ENCODE results near the gene KRTAP1-5.

KRTAP1-5 gene

GRCh38 chr17:40996829-40997228 lies 30.2 kb downstream of the KRTAP1-5 start:
- Histone ChIP-seq H3K4me3 (replicated peaks; ENCODE audit: low read depth, low read length) (no peak overlapping the region), H3K36me3 (ENCODE audit: control insufficient read depth, insufficient read depth, low read length) (no peaks in the 10 kb centered on the region), H3K27me3 (replicated peaks; ENCODE audit: control insufficient read depth, insufficient read depth, low read length) (no peaks in the 10 kb centered on the region)
- no peak for DNase-seq (ENCODE audit: extremely low read depth, insufficient read length)
- no peak for TF ChIP-seq CTCF (IDR thresholded peaks at IDR 0.05; ENCODE audit: insufficient read depth, low read length, poor library complexity, severe bottlenecking)

GRCh38 chr17:40995116-40995515 lies 31.9 kb downstream of the KRTAP1-5 start:
- TF ChIP-seq CTCF (IDR thresholded peaks at IDR 0.05; ENCODE audit: insufficient read depth, low read length, poor library complexity, severe bottlenecking), result no peak

GRCh38 chr17:40993839-40994238 lies 33.2 kb downstream of the KRTAP1-5 start, which contains the start of gene KRTAP3-3:
Gene KRTAP3-3, minus strand, starts transcription at chr17:40994164. Its CDS starts 67 bp downstream, at chr17:40994097.
- Histone ChIP-seq H3K27me3 (replicated peaks; ENCODE audit: control insufficient read depth, insufficient read depth, low read length) (no peaks in the 10 kb centered on the region), H3K4me3 (replicated peaks; ENCODE audit: low read depth, low read length) (no peak within 1 kb of the TSS), H3K36me3 (ENCODE audit: control insufficient read depth, insufficient read depth, low read length) (no peaks in the 10 kb centered on the region)
- TF ChIP-seq CTCF (IDR thresholded peaks at IDR 0.05; ENCODE audit: insufficient read depth, low read length, poor library complexity, severe bottlenecking), result no peak
- no peak for DNase-seq (ENCODE audit: extremely low read depth, insufficient read length)

More at GRCh38 chr17:40995116-40995515, 31.9 kb downstream of the KRTAP1-5 start:
- no peaks in the 10 kb centered on the region for H3K27me3 ChIP-seq (replicated peaks; ENCODE audit: control insufficient read depth, insufficient read depth, low read length)
- no peak for DNase-seq (ENCODE audit: extremely low read depth, insufficient read length)
- no peak overlapping the region for H3K4me3 ChIP-seq (replicated peaks; ENCODE audit: low read depth, low read length)
- no peaks in the 10 kb centered on the region for H3K36me3 ChIP-seq (ENCODE audit: control insufficient read depth, insufficient read depth, low read length)

- TF ChIP-seq CTCF (IDR thresholded peaks at IDR 0.05; ENCODE audit: insufficient read depth, low read length, poor library complexity, severe bottlenecking), result no peak
- Histone ChIP-seq H3K27me3 (replicated peaks; ENCODE audit: control insufficient read depth, insufficient read depth, low read length) (no peaks in the 10 kb centered on the region), H3K36me3 (ENCODE audit: control insufficient read depth, insufficient read depth, low read length) (no peaks in the 10 kb centered on the region), H3K4me3 (replicated peaks; ENCODE audit: low read depth, low read length) (no peak overlapping the region)
- DNase-seq (ENCODE audit: extremely low read depth, insufficient read length), result no peak
Observed at GRCh38 chr17:40993084-40993483, 33.9 kb downstream of the KRTAP1-5 start.

GRCh38 chr17:40992666-40993065 lies 34.3 kb downstream of the KRTAP1-5 start:
- Histone ChIP-seq H3K27me3 (replicated peaks; ENCODE audit: control insufficient read depth, insufficient read depth, low read length) (no peaks in the 10 kb centered on the region), H3K4me3 (replicated peaks; ENCODE audit: low read depth, low read length) (no peak overlapping the region), H3K36me3 (ENCODE audit: control insufficient read depth, insufficient read depth, low read length) (no peaks in the 10 kb centered on the region)
- no peak for TF ChIP-seq CTCF (IDR thresholded peaks at IDR 0.05; ENCODE audit: insufficient read depth, low read length, poor library complexity, severe bottlenecking)
- no peak for DNase-seq (ENCODE audit: extremely low read depth, insufficient read length)

GRCh38 chr17:40986920-40987319 lies 40.1 kb downstream of the KRTAP1-5 start:
- H3K4me3 ChIP-seq (replicated peaks; ENCODE audit: low read depth, low read length), result no peak overlapping the region
- DNase-seq (ENCODE audit: extremely low read depth, insufficient read length), result no peak

More at GRCh38 chr17:40986920-40987319, 40.1 kb downstream of the KRTAP1-5 start:
- TF ChIP-seq CTCF (IDR thresholded peaks at IDR 0.05; ENCODE audit: insufficient read depth, low read length, poor library complexity, severe bottlenecking), result no peak
- H3K27me3 ChIP-seq (replicated peaks; ENCODE audit: control insufficient read depth, insufficient read depth, low read length), result no peaks in the 10 kb centered on the region; the same call in 1 of the 2 replicates
- no peaks in the 10 kb centered on the region for H3K36me3 ChIP-seq (ENCODE audit: control insufficient read depth, insufficient read depth, low read length)

All from GM06990 (cell line).